Natural killer cell treated with Interleukin-12 subunit alpha and Interleukin-12 subunit beta and Interleukin-15 and Interleukin-18, amount 100 ng/mL, for 72 hours (primary cell): ENCODE measurements around the gene MFSD2A. TPM values are rescaled to one million over a fixed set of nuclear protein-coding genes. Genes with fewer than 3 reads are reported as not detected.
A peak's percentile ranks its signal among the peaks of the same experiment; 100 is the strongest.
"Not testable (repeated sequence)": the region's sequence is repeated elsewhere in the genome, so short reads cannot be mapped to it uniquely, and the experiment has no call there.

Experiments used
- ATAC-seq, 2 donors: fragments of 150-1000 bp; cut with Tn5 transposase in 1 of 2; sonication (Bioruptor Pico), chemical (Tn5 transposase) in 1 of 2; 2 replicates each; pipeline ENCODE4 v1.10.0; 2021
- DNase-seq: peaks from one replicate; pipeline ENCODE4 v3.0.0; 2022; ENCODE audit warnings: low spot score
- H3K27ac Mint-ChIP-seq, 2 donors: 1 replicate in 1 of 2; 2 replicates in 1 of 2; pipeline ENCODE4 v1.8.0; 2022; ENCODE audit warnings: mixed read lengths in 2 of 2, mild to moderate bottlenecking in 1 of 2, moderate library complexity in 1 of 2
- H3K27me3 Mint-ChIP-seq, 2 donors: 1 replicate in 1 of 2; 2 replicates in 1 of 2; pipeline ENCODE4 v1.8.0; 2022; ENCODE audit warnings: mixed read lengths in 2 of 2
- H3K36me3 Mint-ChIP-seq: one replicate; pipeline ENCODE4 v1.8.0; 2022; ENCODE audit warnings: mixed read lengths
- H3K4me1 Mint-ChIP-seq, 2 donors: 1 replicate in 1 of 2; 2 replicates in 1 of 2; pipeline ENCODE4 v1.8.0; 2022; ENCODE audit warnings: low read depth in 2 of 2, mixed read lengths in 2 of 2, mild to moderate bottlenecking in 1 of 2
- H3K4me3 Mint-ChIP-seq: one replicate; pipeline ENCODE4 v1.8.0; 2022; ENCODE audit warnings: mixed read lengths
- H3K9me3 Mint-ChIP-seq: 2 replicates; pipeline ENCODE4 v1.8.0; 2022; ENCODE audit warnings: mixed read lengths
- total RNA-seq, 2 donors: library from RNA; stranded (reverse); gene quantifications; one replicate each; pipeline ENCODE4 v1.2.3, GENCODE V29; 2022

The MFSD2A gene
- total RNA-seq, result 10 to 100 TPM; 41.4 to 62.7 TPM

DNA sequence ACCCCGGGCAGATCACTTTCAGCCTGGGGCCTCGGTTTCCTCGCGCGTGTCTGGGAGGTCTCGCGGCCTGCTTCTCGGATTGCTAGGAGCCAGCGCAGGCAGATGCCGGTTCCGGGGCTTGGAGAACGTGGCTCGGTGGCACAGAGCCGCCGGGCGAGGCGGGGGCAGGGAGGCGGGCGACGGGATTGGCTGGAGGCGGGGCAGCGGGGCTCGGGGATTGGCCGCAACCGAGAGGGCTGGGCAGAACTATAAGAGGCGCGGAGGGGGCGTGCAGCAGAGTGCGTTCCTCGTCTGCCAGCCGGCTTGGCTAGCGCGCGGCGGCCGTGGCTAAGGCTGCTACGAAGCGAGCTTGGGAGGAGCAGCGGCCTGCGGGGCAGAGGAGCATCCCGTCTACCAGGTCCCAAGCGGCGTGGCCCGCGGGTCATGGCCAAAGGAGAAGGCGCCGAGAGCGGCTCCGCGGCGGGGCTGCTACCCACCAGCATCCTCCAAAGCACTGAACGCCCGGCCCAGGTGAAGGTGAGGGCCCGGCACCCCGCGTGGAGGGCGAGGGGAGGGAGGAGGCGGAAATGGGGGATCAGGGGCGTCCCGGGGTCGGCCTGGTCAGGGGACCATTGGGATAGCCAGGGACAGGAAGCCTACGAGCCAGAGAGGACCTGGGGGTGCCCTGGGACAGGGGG lies at the start of gene MFSD2A:
MFSD2A (plus strand) TSS at position 276 of the 677 bp plus-strand sequence; CDS start at position 424, 148 bp downstream.
- peak within 1 kb of the TSS; percentile 81 to 92 for H3K27ac Mint-ChIP-seq

GRCh38 chr1:39905172-39905571 lies 49.8 kb upstream of the MFSD2A start:
- no peak for DNase-seq
- Mint-ChIP-seq H3K9me3 (no peaks in the 10 kb centered on the region), H3K27me3 (peaks cover 37 to 43% of the 10 kb centered on the region in 2 donors), H3K4me1 (peaks cover 0 to 3% of the 10 kb centered on the region in 2 donors), H3K36me3 (peaks cover 12% of the 10 kb centered on the region), H3K4me3 (no peak overlapping the region), H3K27ac (no peak overlapping the region)
- ATAC-seq, result no peak

More for the DNA sequence above, at the start of gene MFSD2A:
- no peaks in the 10 kb centered on the region for H3K27me3 Mint-ChIP-seq
- peak; percentile 95 for DNase-seq
- no peaks in the 10 kb centered on the region for H3K9me3 Mint-ChIP-seq
- peaks cover 38 to 54% of the 10 kb centered on the region in 2 donors for H3K4me1 Mint-ChIP-seq
- H3K36me3 Mint-ChIP-seq, result peaks cover 5% of the 10 kb centered on the region
- ATAC-seq, result peak; percentile 95 to 96
- peak within 1 kb of the TSS; percentile 96 for H3K4me3 Mint-ChIP-seq

GRCh38 chr1:39907528-39908453 lies 47.2 kb upstream of the MFSD2A start:
- Mint-ChIP-seq H3K9me3 (no peaks in the 10 kb centered on the region), H3K27ac (no peak overlapping the region), H3K4me3 (no peak overlapping the region), H3K27me3 (peaks cover 34 to 38% of the 10 kb centered on the region in 2 donors), H3K36me3 (peaks cover 12% of the 10 kb centered on the region), H3K4me1 (peaks cover 0 to 3% of the 10 kb centered on the region in 2 donors)
- no peak for ATAC-seq
- DNase-seq, result no peak

DNA sequence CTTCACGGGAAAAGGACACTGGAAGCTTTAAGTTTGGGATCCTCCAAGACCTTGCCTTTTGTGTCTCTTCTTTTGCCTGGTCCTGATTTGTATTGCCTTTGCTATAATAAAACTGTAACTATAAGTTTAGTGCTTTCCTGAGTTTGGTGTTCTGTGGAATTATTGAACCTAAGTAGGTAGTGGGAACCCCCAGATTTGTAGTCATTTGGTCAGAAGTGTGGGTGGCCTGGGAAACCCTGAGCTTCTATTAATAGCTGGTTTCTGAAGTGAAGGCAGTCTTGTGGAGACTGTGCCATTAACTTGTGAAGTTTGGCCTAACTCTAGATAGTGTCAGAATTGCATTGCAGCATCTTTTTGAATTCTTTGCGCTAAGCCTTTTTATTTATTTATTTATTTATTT lies 46.4 kb upstream of the MFSD2A start:
- no peak for ATAC-seq
- peaks cover 12% of the 10 kb centered on the region for H3K36me3 Mint-ChIP-seq
- H3K27me3 Mint-ChIP-seq, result peaks cover 27 to 32% of the 10 kb centered on the region in 2 donors
- H3K4me1 Mint-ChIP-seq, result peaks cover 0 to 3% of the 10 kb centered on the region in 2 donors
- H3K9me3 Mint-ChIP-seq, result no peaks in the 10 kb centered on the region
- no peak overlapping the region for H3K27ac Mint-ChIP-seq
- no peak overlapping the region for H3K4me3 Mint-ChIP-seq
- DNase-seq, result no peak

DNA sequence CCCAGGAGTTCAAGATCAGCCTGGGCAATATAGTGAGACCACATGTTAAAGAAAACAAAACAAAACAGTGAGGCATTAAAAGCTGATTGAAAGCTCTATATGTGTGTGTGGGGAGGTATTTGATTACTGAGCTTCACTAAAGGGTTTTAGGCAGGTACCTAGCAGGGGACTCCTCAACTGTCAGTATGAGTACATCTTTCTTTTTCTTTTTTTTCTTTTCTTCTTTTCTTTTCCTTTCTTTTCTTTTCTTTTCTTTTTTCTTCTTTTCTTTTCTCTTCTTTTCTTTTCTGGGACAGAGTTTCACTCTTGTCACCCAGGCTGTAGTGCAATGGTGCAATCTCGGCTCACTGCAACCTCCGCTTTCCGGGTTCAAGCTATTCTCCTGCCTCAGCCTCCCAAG lies 44.7 kb upstream of the MFSD2A start:
- no peak overlapping the region for H3K27ac Mint-ChIP-seq
- no peak overlapping the region for H3K4me3 Mint-ChIP-seq
- DNase-seq, result no peak
- no peaks in the 10 kb centered on the region for H3K9me3 Mint-ChIP-seq
- H3K36me3 Mint-ChIP-seq, result peaks cover 12% of the 10 kb centered on the region
- peaks cover 27 to 28% of the 10 kb centered on the region in 2 donors for H3K27me3 Mint-ChIP-seq
- no peak for ATAC-seq
- peaks cover 0 to 3% of the 10 kb centered on the region in 2 donors for H3K4me1 Mint-ChIP-seq

- not testable (repeated sequence) for ATAC-seq, H3K9me3 Mint-ChIP-seq, H3K27ac Mint-ChIP-seq, H3K4me3 Mint-ChIP-seq, H3K4me1 Mint-ChIP-seq
- Mint-ChIP-seq H3K27me3 (peaks cover 11 to 19% of the 10 kb centered on the region in 2 donors), H3K36me3 (peaks cover 12% of the 10 kb centered on the region)
- peak; percentile 29 for DNase-seq
These were observed 41.8 kb upstream of the MFSD2A start for GRCh38 chr1:39913136-39913535.

DNA sequence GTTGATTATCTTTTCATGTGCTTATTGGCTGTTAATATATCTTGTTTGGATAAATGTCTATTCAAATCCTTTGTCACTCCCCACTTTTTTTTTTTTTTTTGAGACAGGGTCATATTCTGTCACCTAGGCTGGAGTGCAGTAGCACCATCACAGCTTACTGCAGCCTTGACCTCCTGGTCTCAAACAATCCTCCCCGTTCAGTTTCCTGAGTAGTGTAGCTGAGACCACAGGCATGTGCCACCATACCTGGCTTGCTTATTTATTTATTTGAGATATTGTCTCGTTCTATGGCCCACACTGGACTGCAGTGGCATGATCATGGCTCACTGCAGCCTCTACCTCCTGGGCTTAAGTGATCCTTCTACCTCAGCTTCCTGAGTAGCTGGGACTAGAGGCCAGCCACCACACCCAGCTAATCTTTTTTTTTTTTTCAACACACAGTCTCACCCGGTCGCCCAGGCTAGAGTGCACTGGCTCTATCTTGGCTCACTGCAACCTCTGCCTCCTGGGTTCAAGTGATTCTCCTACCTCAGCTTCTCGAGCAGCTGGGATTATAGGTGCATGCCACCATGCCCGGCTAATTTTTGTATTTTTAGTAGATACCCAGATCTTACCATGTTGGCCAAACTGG lies 39.3 kb upstream of the MFSD2A start:
- Mint-ChIP-seq H3K27me3 (peaks cover 4 to 7% of the 10 kb centered on the region in 2 donors), H3K27ac (no peak overlapping the region), H3K9me3 (no peaks in the 10 kb centered on the region), H3K4me1 (no peaks in the 10 kb centered on the region), H3K4me3 (no peak overlapping the region), H3K36me3 (no peaks in the 10 kb centered on the region)
- DNase-seq (no peak), ATAC-seq (no peak)

DNA sequence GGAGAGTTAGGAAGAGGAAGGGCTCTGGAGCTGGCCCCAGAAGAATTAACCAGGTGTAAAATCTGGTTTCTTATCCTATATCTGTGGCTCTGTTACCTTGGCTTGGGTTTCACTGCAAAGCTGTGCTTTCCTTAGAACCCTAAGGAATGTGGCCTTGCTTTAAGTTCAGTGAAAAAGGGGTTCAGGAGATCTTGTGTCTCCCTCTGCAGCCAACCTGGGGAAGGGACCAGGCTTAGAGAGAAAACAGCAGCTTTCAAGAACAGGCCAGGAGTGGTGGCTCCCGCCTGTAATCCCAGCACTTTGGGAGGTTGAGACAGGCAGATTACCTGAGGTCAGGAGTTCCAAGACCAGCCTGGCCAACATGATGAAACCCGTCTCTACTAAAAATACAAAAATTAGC lies 37.1 kb upstream of the MFSD2A start:
- Mint-ChIP-seq H3K36me3 (no peaks in the 10 kb centered on the region), H3K27ac (no peak overlapping the region), H3K4me1 (no peaks in the 10 kb centered on the region), H3K9me3 (no peaks in the 10 kb centered on the region), H3K4me3 (no peak overlapping the region), H3K27me3 (peaks cover 0 to 7% of the 10 kb centered on the region in 2 donors)
- ATAC-seq, result no peak
- DNase-seq, result no peak

- H3K27me3 Mint-ChIP-seq, result peaks cover 0 to 7% of the 10 kb centered on the region in 2 donors
- H3K36me3 Mint-ChIP-seq, result no peaks in the 10 kb centered on the region
- H3K4me1 Mint-ChIP-seq, result no peaks in the 10 kb centered on the region
- DNase-seq (no peak), ATAC-seq (peak; percentile 71 to 81)
- no peak overlapping the region for H3K4me3 Mint-ChIP-seq
- no peaks in the 10 kb centered on the region for H3K9me3 Mint-ChIP-seq
- H3K27ac Mint-ChIP-seq, result peak overlapping the region in 1 of 2 donors; percentile 37
These were observed 35.4 kb upstream of the MFSD2A start for GRCh38 chr1:39919545-39919944.

DNA sequence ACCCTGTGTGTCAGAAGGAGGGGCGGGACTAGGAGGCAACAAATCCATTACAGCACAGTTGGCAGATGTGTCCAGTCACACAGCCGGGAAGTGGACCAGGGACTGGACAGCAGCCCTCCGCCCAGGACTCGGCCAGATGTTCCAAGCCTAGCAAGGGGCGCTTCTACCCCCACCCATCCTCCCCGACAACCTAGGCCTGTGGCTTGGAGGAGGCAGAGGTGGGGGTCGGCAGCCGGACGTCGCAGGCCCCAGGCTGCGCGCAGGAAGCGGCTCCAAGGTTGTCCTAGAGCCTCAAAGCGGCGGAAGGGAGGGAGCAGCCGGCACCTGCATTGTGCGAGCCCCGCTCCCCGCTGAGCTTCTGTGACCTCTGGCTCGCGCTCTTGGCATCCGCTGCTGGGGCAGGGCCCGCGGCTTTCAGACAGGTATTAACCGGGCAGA lies 32.7 kb upstream of the MFSD2A start:
- no peak for DNase-seq
- no peak for ATAC-seq
- Mint-ChIP-seq H3K4me1 (peaks cover 0 to 9% of the 10 kb centered on the region in 2 donors), H3K27me3 (peaks cover 0 to 4% of the 10 kb centered on the region in 2 donors), H3K9me3 (no peaks in the 10 kb centered on the region), H3K27ac (no peak overlapping the region), H3K4me3 (no peak overlapping the region), H3K36me3 (no peaks in the 10 kb centered on the region)

DNA sequence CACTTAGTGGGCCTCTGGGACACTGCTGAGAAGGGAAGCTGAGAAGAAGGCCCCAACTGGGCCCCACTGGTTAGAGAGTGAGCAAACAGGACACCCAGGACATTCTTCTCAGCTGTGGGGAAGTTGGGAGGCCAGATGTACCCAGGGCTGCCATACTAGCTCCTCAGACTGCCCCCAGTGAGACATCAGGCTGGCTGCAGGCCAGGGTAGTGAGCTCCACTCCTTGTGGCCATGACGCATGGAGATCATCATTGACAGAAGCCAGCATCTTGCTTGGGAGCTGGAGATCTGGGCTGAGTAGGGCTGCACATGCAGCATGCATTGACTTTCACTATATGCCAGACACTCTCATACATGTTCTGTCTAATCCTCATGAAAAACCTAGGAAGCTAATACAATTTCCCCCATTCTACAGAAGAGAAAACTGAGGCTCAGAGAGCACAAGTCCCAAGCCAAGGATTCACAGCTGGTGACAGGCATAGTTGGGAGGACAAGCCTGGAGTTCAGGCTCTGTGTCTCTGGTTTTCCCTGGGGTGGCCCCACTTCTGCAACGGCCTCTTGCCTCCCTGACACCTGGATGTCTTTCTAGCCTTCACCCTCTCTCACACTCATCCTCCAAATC lies 29.1 kb upstream of the MFSD2A start:
- no peak for ATAC-seq
- no peaks in the 10 kb centered on the region for H3K9me3 Mint-ChIP-seq
- H3K4me1 Mint-ChIP-seq, result peaks cover 0 to 9% of the 10 kb centered on the region in 2 donors
- peak overlapping the region in 1 of 2 donors; percentile 62 for H3K27ac Mint-ChIP-seq
- no peaks in the 10 kb centered on the region for H3K36me3 Mint-ChIP-seq
- DNase-seq, result no peak
- no peaks in the 10 kb centered on the region for H3K27me3 Mint-ChIP-seq
- no peak overlapping the region for H3K4me3 Mint-ChIP-seq

DNA sequence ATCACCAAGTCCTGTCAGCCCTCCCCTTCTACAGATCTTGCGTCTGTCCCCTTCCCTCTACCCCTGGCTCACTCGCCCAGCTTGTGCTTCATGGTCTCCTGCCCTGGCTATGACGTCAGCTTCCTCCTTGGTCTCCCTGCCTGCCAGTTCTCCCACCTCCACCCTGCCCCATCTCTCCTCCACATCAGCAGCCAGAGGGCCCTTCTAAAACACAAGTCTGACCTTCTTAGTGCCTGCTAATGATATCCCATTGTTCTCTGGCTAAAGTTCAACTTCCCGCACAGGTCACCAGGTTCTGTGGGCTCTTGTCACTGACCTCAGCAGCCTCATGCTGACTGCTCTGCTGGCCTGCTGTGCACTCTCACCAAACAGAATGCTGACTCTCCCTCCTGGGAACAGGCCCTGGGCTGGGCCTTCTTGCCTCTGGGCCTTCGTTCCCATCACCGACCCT lies 28.6 kb upstream of the MFSD2A start:
- H3K9me3 Mint-ChIP-seq, result no peaks in the 10 kb centered on the region
- ATAC-seq, result no peak
- no peaks in the 10 kb centered on the region for H3K36me3 Mint-ChIP-seq
- DNase-seq, result no peak
- peak overlapping the region in 1 of 2 donors; percentile 62 for H3K27ac Mint-ChIP-seq
- H3K4me1 Mint-ChIP-seq, result peaks cover 0 to 9% of the 10 kb centered on the region in 2 donors
- no peak overlapping the region for H3K4me3 Mint-ChIP-seq
- no peaks in the 10 kb centered on the region for H3K27me3 Mint-ChIP-seq

GRCh38 chr1:39926820-39927219 lies 28.1 kb upstream of the MFSD2A start:
- peaks cover 0 to 4% of the 10 kb centered on the region in 2 donors for H3K27me3 Mint-ChIP-seq
- peaks cover 0 to 9% of the 10 kb centered on the region in 2 donors for H3K4me1 Mint-ChIP-seq
- ATAC-seq (no peak), DNase-seq (no peak)
- H3K36me3 Mint-ChIP-seq, result no peaks in the 10 kb centered on the region
- no peak overlapping the region for H3K27ac Mint-ChIP-seq
- H3K4me3 Mint-ChIP-seq, result no peak overlapping the region
- H3K9me3 Mint-ChIP-seq, result no peaks in the 10 kb centered on the region
